Brain pericyte (primary cell): ENCODE data around the gene DCDC2B.
"Not testable (repeated sequence)": the region's sequence is repeated elsewhere in the genome, so short reads cannot be mapped to it uniquely, and the experiment has no call there.

Experiments
- DNase-seq: peaks from one replicate; pipeline ENCODE4 v3.0.0-alpha.2; 2012; ENCODE audit warnings: low read depth, low spot score

DCDC2B gene

GRCh38 chr1:32208891-32209328 lies at the start of gene DCDC2B:
TSS of gene DCDC2B (plus strand) at chr1:32209089. CDS start at chr1:32209094, 5 bp downstream.
- no peak for DNase-seq

- no peak for DNase-seq
These were observed 49.7 kb upstream of the DCDC2B start for GRCh38 chr1:32159189-32159588.

- no peak for DNase-seq
These were observed 45.5 kb upstream of the DCDC2B start for GRCh38 chr1:32163405-32163804.

- not testable (repeated sequence) for DNase-seq
These were observed 43.3 kb upstream of the DCDC2B start for GRCh38 chr1:32165633-32166032.

- DNase-seq: no peak
These were observed 37.9 kb upstream of the DCDC2B start for GRCh38 chr1:32170991-32171390.

- DNase-seq: no peak
These were observed 36.2 kb upstream of the DCDC2B start for GRCh38 chr1:32172621-32173245.

- no peak for DNase-seq
These were observed 30.3 kb upstream of the DCDC2B start for GRCh38 chr1:32178380-32179192.

- DNase-seq: no peak
These were observed 29.8 kb upstream of the DCDC2B start for GRCh38 chr1:32179193-32179442.

GRCh38 chr1:32179443-32180185 lies 29.3 kb upstream of the DCDC2B start, which contains the start of gene TXLNA:
TSS of gene TXLNA (plus strand) at chr1:32179675. CDS start at chr1:32180346, 671 bp downstream.
- peak; percentile 66 for DNase-seq

- no peak for DNase-seq
These were observed 28.5 kb upstream of the DCDC2B start for GRCh38 chr1:32180186-32181060.

GRCh38 chr1:32181065-32181464 lies 27.8 kb upstream of the DCDC2B start:
- no peak for DNase-seq

GRCh38 chr1:32181563-32181962 lies 27.3 kb upstream of the DCDC2B start:
- no peak for DNase-seq

GRCh38 chr1:32182060-32182459 lies 26.8 kb upstream of the DCDC2B start:
- no peak for DNase-seq

GRCh38 chr1:32184650-32185049 lies 24.2 kb upstream of the DCDC2B start:
- DNase-seq: no peak

- DNase-seq: no peak
These were observed 22.8 kb upstream of the DCDC2B start for GRCh38 chr1:32186077-32186476.

- no peak for DNase-seq
These were observed 22.4 kb upstream of the DCDC2B start for GRCh38 chr1:32186491-32186890.

GRCh38 chr1:32187850-32188249 lies 21.0 kb upstream of the DCDC2B start:
- no peak for DNase-seq

GRCh38 chr1:32192220-32192948 lies 16.5 kb upstream of the DCDC2B start:
- no peak for DNase-seq

- no peak for DNase-seq
These were observed 13.9 kb upstream of the DCDC2B start for GRCh38 chr1:32194984-32195383.

GRCh38 chr1:32195531-32195930 lies 13.4 kb upstream of the DCDC2B start:
- no peak for DNase-seq
